Muscle of arm (tissue), 12 donors: ENCODE data around the gene RASGRF1. TPM values are rescaled to one million over a fixed set of nuclear protein-coding genes. Genes with fewer than 3 reads are reported as not detected.

Experiments
- polyA plus RNA-seq, 12 donors: library from polyadenylated mRNA; unstranded; fragments of 120-200 nt; gene quantifications; one replicate each; pipeline ENCODE4 v1.2.1, GENCODE V29; 2013; ENCODE audit not compliant: insufficient read length in 12 of 12

The RASGRF1 gene
- polyA plus RNA-seq, 12 donors: 0.11 to 0.80 (median 0.32) TPM; not detected in 2

Other genes with a start within 250 kb of the RASGRF1 start
- gene MORF4L1, start 217.9 kb downstream of the RASGRF1 start, polyA plus RNA-seq: 1,000 to 10,000 TPM in 1 of 12 donors, 100 to 1,000 TPM in 11; 499 to 3,380 (median 596) TPM
- 10 to 100 TPM in 11 of 12 donors, not detected in 1; 14.4 to 84.1 (median 27.4) TPM for gene CTSH, start 145.7 kb downstream of the RASGRF1 start, polyA plus RNA-seq
- under 1 TPM in 2 of 12 donors, not detected in 10; 0.03 to 0.04 TPM for gene ANKRD34C, start 191.9 kb upstream of the RASGRF1 start, polyA plus RNA-seq
- gene TMED3, start 220.3 kb upstream of the RASGRF1 start, polyA plus RNA-seq: 10 to 100 TPM in 11 of 12 donors, not detected in 1; 28.3 to 72.4 (median 42.0) TPM